DMS79 treated with DMSO at 0.1 percent for 48 hours (cell line): ENCODE results near the gene RALGDS.
A peak's percentile ranks its signal among the peaks of the same experiment; 100 is the strongest.
"Not testable (repeated sequence)": the region's sequence is repeated elsewhere in the genome, so short reads cannot be mapped to it uniquely, and the experiment has no call there.

Experiments used
- DNase-seq: peaks from one replicate; lab custom pipeline; 2025; lab: John Stamatoyannopoulos, UW

The RALGDS gene

DNA sequence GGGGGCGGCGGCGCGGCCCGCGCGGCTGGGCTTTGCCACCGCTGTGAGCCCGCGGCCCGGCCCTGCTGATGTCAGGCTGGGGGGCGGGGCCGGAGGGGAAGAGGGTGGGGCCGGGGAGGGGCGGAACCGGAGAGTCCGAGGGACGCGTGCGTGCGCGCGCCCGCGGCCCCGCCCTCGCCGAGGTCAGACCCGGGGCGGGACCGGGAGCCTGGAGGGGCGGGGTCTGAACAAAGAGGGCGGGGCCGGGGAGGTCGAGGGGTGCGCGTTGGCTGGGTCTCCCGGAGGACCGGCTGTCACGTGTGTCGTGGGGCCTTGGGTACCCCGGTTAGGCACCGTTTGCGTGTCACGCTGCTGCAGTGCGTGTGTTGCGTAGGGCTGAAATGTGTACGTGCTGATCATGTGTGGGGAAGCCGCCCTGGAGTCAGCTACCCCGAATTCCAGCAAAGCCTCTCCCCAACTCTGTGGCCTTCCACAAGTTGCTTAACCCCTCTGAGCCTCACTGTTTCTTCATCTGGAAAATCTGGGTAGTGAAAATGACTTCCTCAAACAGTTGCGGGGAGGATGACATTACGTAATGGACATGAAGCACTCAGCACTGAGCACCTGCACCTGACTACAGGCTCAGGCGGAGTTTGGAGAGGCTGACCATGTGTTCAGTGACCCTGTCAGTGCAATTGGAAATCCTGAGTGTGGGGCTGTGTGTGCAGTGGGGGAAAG is at the start of gene RALGDS:
Gene RALGDS, minus strand, starts transcription at position 43 of the 717 bp plus-strand sequence. CDS start 86 bp downstream, outside the sequence.
- DNase-seq, result peak; percentile 57

DNA sequence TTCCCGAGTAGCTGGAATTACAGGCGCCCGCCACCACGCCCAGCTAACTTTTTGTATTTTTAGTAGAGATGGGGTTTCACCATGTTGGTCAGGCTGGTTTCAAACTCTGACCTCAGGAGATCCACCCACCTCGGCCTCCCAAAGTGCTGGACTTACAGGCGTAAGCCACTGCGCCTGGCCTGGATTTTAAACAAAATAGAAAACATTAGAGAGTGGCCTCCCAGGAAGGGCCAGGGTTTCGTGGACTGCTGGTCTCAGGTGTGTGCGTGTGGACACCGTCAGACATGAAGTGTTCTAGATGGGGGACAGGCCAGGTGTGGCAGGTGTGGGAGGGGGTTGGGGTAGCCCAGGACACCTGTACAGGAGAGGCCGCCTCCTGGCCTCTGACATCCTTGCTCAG is 49.7 kb upstream of the RALGDS start:
- DNase-seq, result no peak

DNA sequence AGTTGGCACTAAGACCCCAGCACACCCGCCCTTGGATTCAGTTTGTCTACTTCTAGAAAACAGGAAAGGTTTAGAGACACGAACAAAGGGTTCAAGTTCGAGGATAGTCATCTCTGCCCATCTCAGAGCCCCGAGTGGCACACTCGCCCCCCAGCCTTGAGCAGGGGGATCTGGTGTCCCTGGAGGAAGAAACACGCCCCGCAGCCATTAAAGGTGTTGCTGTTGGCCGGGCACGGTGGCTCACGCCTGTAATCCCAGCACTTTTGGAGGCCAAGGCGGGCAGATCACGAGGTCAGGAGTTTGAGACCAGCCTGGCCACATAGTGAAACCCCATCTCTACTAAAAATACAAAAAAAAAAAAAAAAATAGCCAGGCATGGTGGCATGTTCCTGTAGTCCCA is 48.6 kb upstream of the RALGDS start:
- DNase-seq, result not testable (repeated sequence)

DNA sequence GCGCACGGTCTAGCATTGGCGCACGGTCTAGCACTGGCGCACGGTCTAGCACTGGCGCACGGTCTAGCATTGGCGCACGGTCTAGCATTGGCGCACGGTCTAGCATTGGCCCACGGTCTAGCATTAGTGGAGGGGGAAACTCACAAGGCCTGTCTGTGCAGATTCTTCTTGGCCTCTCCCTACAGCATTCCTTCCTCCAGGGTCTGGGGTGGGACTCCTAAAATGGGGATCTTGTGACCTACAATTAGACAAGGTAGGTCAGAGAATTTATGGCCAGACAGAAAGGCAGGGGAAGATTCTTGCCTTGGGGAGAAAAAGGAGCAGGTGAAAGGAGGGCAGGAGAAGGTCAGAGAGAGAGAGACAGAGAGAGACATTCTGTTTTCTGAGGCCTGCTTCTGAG is 48.1 kb upstream of the RALGDS start:
- no peak for DNase-seq

DNA sequence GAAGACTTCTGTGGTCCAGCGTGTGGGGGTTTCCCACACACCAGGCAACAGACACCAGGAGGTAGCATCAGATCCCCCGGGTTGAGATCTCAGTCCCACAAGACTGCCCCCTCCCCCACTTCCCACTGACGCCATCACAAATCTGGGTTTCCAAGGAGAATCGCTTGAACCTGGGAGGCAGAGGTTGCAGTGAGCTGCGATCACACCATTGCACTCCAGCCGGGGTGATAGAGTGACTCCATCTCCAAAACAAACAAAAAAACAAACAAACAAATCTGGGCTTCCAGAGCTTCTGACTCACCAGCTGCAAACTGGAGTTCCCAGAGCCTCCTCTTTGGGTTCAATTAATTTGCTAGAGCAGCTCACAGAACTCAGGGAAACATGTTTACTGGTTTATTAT is 47.4 kb upstream of the RALGDS start:
- no peak for DNase-seq

DNA sequence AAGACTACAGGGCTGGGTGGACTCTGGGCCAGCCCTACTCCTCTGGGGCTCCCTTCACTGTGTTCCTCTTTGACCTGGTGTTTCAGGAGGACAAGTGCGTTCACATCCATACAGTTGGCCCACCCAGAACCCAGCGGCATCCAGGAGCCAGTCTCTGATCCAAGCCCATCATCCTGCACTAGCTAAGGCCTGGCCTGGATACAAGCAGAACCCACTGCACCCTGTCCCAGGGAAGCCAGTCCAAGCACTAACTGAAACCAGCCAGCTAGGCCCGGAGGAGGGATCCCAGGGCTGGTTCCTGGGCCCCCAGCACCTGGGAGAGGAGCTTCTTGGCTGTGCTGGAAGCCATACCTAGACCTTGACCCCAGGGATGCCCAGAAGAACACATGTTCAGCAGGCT is 46.7 kb upstream of the RALGDS start:
- DNase-seq, result no peak

DNA sequence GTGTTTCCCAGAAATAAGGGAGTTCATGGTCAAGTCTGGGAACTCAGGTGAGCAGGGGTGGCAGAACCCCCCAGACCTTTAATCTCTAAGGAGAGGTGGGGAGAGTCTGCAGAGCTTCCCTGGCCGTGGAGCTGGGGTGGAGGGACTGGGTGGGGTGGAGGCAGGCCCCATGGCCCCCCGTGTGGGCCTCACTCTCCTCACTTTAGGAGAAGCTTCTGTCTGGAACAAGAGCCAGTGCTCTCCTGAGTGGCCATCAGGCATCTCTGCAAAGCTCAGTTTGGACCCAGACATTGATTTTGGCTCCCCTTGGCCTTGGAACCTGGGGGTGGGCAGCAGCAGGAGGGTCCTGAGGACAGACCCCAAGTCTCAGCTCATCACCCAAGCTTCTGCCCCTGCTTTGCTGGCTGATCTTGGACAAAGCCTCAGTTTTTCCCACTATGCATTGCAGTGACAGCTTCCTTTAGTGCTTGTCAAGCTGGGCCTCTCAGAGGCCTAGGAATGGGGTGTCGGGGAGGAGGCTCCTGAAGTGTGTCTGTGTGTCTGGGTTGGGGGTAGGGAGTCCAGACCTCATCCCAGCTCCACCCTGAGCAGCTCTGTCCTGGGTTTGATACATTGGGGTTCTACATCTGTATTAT is 46.2 kb upstream of the RALGDS start:
- DNase-seq, result no peak

DNA sequence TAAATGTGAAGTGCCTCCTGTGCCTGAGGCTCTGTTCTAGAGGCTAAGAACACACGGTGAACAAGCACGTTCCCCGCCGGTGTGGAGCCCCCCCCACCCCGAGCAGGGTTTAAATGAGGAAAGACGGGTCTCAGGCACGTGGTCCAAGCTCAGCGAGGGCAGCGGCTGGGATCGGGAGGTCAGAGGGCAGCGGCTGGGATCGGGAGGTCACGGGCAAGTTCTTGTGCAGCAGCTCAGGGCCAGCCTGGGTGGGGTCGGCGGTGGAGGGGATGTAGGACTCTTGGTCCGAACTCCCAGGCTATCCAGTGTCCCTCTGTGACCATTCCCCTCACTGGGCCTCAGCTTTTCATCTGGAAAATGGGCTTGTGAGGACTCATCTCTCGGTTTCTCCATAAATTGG is 45.4 kb upstream of the RALGDS start:
- no peak for DNase-seq

DNA sequence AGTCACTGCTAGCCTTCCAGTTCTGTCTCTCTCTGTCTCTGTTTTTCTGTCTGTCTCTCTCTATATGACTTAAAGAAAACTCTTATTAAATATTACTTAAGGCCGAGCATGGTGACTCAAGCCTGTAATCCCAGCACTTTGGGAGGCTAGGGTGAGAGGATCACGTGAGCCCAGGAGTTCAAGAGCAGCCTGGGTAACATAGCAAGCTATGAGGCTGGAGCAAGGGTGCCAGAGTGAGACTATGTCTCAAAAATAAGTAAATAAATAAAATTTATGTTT is 44.4 kb upstream of the RALGDS start:
- no peak for DNase-seq

DNA sequence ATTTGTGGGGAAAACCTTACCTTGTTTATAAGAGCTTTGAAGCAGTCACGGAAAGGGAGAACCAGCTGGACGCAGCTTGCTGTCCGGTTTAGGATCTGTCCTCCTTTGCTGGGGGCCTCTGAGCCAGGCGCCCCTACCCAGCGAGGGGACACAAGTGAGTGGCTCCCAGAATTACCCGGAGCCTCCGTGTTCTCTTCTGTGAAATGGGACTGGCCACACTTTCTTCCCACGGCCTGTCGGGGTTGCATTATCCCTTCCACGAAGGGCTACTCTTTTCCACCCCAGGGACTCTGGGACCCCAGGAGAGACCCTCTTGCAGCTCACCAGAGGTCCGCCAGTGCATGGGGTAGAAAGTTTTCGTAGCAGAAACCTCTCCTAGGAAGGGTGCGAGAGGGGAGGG is 43.2 kb upstream of the RALGDS start:
- DNase-seq, result no peak

DNA sequence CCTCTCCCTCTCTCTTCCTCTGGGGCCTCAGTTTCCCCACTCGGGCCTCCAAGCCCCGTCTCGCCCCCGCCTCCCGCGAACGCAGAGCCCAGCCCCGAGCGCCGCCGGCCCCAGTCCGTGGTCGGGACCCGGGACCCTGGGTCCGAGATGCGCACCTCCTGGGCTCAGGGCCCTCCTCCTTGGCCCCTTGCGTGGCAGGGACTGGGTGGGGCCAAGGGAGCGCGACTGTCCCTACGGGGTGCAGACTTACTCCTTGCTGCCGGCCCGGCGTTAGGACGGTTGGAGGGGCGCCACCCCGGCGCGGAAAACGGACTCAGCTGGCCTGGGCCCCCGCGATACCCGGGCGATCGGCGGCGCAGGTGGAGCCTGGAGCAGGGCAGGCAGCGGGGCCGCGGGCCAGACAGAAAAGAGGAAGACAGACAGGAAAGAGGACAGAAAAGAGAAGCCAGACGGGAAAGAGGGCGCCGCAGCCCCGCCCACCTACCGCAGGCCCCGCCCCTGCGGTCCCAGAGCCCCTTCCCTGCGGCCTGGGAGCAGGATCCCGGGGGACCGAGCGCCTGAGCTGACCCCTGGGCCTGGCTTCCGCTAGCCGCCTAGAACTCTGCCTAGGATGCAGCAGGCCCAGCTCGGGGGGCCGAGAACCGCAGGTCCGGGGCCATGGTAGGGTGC is 42.6 kb upstream of the RALGDS start, which contains the start of gene GBGT1:
Gene GBGT1, minus strand, starts transcription at position 411 of the 669 bp plus-strand sequence. CDS start 1,502 bp downstream, outside the sequence.
- DNase-seq, result no peak

DNA sequence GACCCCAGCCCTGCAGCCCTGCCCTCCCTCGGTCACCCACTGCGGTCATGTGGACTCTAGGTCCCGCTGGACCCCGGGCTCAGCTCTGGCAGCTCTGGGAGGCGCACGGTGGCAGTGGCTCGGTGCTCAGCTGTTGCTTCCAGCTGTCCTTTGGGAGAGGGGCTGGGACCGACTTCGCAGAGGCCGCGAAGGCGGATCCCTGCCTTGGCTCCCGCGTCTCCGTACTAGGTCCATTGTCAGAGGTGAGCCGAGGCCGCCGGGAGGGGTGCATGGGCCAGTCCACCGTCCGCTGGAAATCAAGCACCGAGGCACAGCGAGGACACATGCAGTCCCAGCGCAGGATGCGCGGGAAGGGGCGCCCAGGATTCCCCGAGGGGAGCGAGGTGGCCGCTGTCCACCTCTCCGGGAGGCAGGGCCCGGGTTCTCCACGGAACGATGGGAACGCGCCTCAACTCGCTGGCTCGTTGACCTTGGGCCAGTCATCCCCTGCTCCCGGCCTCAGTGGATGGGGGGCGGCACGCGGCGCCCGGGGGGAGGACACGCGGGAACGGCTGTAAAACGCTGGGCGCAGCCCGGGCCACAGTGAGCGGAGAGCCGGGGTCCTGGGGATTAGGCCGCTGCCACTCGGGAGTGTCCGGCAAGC is 41.9 kb upstream of the RALGDS start:
- no peak for DNase-seq

DNA sequence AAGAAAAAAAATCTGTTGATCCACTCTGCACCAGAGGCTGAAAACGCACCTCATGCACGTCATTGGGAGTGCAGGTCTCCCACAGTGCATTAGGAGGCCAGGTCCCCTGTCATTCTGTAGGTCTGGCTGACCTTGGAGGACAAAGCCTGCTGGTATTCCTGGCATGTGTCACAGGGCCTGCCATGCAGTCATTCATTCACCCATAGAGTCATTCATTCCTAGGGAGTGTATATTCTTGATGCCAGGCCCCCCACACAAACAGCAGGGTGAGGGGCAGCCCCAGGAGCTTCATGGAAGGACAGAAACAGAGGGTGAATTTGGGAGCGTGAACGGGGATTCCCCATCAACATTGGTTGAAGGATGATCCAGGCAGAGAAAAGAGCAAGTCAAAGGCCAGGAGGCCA is 40.5 kb upstream of the RALGDS start:
- DNase-seq, result no peak

DNA sequence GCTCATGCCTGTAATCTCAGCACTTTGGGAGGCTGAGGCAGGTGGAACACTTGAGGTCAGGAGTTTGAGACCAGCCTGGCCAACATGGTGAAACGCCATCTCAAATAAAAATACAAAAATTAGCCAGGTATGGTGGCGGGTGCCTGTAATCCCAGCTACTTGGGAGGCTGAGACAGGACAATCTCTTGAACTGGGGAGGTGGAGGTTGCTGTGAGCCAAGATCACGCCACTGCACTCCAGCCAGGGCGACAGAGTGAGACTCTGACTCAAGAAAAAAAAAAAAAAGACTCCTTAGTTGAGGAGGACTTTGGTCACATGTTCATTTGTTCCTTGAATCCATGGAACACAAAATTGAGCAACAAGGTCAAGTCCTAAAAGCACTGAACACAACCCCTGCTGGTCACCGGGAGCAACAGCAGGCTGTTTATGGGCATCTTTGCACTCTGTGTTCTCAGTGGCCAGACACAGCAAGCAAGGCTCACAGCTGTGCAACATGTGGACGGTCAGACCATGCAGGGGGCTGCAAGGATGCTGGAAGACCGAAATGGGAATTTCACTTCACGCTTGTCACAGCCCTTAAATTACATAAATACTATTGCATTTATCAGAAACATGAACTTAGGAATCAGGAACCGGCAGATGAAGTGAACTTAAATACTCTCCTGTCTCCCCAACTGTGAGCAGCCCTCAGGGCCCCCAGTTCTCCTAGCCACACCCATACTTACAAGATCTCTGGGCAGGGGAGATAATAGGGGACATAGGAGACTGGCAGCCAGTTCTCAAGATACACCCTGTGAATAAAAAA is 39.9 kb upstream of the RALGDS start:
- peak; percentile 6 for DNase-seq

DNA sequence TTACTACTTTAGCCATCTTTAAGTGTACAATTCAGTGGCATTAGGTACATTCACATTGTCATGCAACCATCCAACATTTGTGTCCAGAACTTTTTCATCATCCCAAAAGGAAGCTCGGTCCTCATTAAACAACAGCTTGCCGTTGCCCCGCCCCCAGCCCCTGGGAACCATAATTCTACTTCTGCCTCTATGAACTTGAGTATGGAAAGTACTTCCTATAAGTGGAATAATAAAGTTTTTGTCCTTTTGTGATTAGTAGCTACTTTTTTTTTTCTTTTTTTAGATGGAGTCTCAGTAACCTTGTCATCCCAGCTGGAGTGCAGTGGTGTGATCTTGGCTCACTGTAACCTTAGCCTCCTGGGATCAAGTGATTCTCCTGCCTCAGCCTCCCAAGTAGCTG is 37.7 kb upstream of the RALGDS start:
- no peak for DNase-seq

DNA sequence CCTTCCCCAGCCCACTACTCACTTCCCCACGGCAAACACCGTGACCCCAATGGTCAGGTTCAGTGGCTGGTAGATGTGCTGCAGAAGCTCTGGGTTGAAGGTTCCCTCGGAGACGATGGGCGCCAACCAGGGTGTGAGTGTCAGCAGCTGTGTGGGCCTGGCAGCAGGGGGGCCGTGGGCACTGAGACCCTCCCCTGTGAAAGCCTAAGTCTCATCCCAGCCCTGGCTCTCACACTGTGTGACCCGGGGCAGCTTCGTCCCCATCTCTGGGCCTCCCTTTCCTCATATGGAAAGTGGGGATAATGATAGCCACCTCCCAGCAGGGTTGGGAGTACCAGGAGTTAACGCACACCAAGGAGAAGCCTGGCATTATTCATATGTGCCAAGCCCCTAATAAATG is 34.1 kb upstream of the RALGDS start:
- DNase-seq, result no peak

DNA sequence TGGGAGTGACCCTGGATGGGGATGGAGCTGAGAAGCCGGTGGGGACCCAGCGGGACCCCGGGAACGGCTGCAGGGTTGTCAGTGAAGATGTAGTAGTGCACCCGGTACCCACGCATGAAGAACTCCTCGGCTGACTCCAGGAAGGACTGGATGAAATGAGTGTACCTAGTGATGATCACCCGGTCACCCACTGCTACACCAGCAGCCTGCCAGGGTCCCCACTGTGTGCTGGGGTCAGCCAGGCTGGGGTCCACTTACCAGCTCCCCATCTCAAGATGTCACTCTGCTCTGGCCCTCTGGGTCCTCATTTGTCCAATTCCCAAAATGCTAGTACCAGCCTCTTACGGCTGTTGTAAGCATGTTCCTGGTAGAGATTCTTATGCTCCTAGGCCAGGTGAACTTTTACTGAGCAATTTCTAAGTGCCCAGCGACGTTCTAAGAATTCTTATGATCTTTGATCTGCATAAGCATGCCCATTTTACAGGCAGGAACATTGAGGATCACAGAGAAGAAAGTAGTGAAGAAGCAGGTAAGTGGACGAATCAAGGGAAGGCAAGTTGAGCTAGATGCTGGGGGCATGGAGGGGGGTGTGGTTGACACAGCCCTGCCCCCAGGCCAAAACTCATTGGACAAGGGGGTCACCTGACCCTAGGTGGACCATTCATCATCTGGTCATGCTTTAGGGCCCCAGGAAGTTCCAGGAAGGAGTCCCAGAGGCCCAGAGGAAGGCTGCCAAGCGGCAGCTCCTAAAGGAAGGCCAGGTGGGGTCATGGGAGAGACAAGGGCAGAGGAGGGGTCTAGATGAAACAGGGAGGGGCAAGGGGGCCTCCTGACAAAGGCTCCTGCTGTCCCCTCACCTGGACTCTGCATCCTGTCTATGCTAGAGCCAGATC is 33.3 kb upstream of the RALGDS start:
- no peak for DNase-seq

DNA sequence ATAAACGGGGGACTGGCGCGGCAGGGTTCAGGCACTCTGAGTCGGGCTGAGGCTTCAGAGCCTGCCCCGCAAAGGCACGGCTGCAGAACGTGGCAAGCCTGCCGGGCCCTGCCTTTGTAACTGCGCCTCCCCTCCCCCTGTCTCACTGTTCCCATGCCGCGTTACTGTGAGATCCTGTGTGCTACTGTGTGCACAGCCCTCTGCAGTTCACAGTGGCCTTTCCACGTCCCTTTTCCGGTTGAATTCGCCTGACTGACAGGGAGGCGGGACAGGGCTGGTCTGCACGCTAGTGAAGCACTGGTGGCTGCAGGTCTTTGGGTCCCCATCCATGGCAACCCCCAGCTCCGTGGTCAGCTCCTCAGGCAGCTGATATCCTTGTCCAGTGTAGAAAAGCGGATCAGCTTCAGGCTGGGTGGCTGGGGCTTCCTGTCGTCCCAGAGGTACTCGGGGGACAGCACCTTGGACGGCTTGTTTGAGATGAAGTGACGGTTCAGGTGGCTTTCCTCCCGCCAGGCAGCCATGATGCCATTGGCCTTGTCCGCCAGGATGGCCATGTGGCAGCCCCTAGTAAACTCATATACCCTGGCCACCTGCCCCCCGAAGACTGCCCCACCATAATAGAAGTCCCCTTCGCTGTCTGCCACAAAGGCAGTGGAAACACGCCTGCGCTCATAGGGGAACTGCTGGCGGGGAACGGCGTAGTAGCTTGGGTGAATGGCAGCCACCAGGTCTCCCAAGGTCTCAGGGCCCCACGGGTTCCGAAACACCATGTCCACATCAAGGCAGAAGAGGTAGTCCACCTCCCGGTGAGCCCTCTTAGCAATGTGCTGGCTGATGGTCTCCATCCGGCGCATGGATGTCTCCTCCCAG is 32.4 kb upstream of the RALGDS start:
- DNase-seq, result no peak

DNA sequence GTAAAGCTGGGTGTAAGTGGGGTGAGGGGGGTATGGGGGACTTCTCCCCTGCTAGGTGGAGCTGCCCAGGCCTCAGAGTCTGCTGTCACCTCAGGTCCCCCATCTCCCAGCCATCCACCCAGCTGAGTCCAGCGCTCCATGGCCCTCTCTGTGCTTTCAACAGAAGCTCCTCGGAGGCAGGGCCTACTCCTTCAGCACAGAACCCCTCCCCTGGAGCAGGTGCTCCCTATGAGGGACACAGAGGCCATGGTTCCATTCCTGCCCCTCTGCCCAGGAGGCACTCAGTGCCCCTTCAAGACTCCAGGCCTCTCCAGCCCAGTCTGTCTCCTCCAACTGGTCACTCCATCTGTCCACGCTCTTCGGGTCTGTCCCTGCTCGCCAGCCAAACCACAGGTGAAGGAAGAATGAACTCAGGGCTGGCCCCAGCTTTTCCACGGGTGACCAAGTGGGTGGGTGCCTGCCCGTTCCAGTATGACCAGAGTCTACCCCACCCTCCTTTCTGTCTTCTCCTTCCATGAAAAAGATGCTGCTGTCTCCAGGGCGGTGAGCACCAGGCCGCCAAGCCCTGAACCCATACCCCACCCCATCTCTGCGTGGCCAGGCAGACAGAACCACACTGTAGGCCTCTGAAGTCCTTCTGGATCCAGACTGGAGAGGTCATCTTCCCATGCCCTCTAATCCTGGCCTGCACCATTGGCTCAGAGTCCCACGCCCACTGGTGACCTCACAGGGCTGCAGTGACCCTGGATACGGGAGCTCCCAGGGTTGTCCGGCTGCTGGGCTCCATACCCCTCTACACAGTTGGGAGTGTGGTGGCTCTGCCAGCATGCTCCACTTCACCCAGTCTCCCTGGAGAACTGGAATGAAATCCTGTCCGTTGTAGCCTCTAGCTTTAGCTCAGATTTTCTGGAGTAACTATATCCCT is 30.8 kb upstream of the RALGDS start:
- no peak for DNase-seq
